Measurements from ENCODE around the gene CYS1. TPM values are rescaled to one million over a fixed set of nuclear protein-coding genes. Genes with fewer than 3 reads are reported as not detected.
A peak's percentile ranks its signal among the peaks of the same experiment; 100 is the strongest.

The CYS1 gene
- polyA plus RNA-seq, 4 donors = 6.1 to 100 (median 90.1) TPM

- no peak for DNase-seq (ENCODE audit: low read depth in 4 of 4, low spot score in 3 of 4)
Measured at GRCh38 chr2:10052216-10052615, 28.0 kb downstream of the CYS1 start.

- peak in 1 of 4 donors; percentile 39 for DNase-seq (ENCODE audit: low read depth in 4 of 4, low spot score in 3 of 4)
Measured at GRCh38 chr2:10048501-10049171, 31.6 kb downstream of the CYS1 start.

DNA sequence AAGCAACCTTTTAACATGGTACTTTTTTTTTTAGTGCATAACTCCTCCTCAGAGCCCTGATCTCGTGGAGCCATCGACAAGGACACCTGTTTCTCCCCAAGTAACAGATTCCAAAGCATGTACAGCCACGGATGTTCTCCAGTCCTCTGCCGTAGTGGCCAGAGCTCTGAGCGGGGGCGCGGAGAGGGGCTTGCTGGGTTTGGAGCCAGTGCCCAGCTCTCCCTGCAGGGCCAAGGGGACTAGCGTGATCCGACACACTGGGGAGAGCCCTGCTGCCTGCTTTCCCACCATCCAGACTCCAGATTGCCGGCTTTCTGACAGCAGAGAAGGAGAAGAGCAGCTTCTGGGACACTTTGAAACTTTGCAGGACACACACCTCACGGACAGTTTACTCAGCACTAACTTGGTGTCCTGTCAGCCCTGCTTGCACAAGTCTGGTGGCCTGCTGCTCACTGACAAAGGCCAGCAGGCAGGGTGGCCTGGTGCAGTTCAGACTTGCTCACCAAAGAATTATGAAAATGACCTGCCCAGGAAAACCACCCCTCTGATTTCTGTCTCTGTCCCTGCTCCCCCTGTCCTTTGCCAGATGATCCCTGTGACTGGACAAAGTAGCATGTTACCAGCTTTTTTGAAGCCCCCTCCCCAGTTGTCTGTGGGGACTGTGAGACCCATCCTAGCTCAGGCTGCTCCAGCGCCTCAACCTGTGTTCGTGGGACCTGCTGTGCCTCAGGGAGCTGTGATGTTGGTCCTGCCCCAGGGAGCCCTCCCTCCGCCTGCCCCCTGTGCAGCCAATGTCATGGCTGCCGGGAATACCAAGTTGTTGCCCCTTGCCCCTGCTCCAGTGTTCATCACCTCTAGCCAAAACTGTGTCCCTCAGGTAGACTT is 32.4 kb downstream of the CYS1 start:
- DNase-seq (ENCODE audit: low read depth in 4 of 4, low spot score in 3 of 4) = no peak

GRCh38 chr2:10046931-10047330 is 33.3 kb downstream of the CYS1 start:
- no peak for DNase-seq (ENCODE audit: low read depth in 4 of 4, low spot score in 3 of 4)

- DNase-seq (ENCODE audit: low read depth in 4 of 4, low spot score in 3 of 4) = no peak
Measured at GRCh38 chr2:10045561-10046355, 34.5 kb downstream of the CYS1 start.

- DNase-seq (ENCODE audit: low read depth in 4 of 4, low spot score in 3 of 4) = peak in 3 of 4 donors; percentile 79 to 87 (median 82)
Measured at GRCh38 chr2:10043906-10044601, 36.2 kb downstream of the CYS1 start.

GRCh38 chr2:10043256-10043905 is 36.8 kb downstream of the CYS1 start, which contains the start of gene KLF11:
Gene KLF11, plus strand, starts transcription at chr2:10043550. Its CDS starts 167 bp downstream, at chr2:10043717.
- peak in 3 of 4 donors; percentile 85 to 89 (median 87) for DNase-seq (ENCODE audit: low read depth in 4 of 4, low spot score in 3 of 4)

DNA sequence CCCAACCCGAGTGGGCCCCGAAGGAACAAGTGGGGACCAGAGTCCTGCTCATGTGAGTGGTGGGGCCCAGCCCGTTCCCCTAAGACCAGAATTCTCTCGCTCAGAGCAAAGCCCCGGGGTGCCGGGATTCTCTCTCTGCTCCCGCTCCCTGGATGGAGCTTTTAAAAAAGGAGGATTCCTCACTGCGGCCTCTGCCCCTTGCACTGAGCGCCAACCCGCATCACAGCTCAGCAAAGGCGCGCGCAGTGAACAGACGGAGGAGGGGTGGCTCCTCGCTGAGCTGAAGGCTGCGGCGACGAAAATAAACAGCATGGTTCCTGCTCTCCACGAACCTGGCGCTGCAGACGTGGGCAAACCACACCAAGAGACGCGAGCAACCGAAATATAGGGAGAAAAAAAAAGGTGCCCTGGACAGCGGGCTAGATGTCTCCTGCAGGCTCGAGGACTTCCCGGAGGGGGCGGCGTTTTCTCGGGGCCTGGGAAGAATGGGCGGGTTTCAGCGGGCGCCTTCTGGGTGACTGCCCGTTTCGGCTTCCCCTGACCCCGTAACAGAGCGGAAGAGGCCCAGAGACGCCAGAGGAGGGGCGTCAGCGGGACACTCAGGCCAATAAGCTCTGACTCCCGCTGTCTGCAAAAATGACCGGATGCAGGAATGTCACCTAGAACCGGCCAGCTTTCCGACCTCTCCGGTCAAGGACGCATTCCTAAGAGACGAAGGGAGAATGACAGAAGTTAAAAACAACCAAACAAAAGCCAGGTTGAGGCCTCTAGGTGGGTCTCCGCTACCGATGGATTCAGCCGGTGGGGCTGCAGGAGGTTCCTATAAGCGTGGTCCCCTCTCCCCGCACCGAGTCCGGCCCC is 37.7 kb downstream of the CYS1 start:
- DNase-seq (ENCODE audit: low read depth in 4 of 4, low spot score in 3 of 4) = peak in 2 of 4 donors; percentile 62 to 73

- no peak for DNase-seq (ENCODE audit: low read depth in 4 of 4, low spot score in 3 of 4)
Measured at GRCh38 chr2:10041711-10042110, 38.5 kb downstream of the CYS1 start.

DNA sequence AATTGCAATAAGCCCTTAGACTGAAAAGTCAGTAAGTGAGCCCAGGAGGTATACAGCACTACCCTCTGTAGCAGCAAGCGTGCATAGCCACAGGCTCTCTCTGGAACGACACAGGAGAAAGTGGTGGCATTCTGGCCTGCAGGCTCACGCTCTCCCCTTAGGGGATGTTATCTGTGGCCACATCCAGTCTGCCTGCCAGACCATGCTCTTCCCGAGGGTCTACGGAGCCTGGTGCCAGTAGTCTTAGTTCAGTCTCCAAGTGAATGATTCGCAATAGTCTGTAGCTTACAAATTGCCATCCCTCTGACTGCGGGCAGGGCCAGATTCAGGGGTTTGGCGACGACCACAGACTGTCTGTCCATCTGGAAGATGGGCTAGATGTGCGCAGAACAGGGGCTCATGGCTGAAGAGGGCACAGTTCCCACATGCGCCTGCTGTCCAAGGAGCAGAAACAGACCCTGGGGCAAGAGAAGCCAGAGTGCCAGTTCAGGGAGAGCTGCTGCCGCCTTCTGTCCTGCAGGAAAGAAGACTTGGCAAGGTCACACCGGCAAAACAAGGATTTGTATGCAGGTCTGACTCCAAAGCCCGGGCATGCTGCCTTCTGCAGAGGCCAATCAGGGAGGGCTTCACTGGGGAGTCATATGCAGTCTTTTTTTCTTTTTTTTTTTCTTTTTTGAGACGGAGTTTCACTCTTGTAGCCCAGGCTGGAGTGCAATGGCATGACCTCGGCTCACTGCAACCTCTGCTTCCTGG is 40.4 kb downstream of the CYS1 start:
- DNase-seq (ENCODE audit: low read depth in 4 of 4, low spot score in 3 of 4) = no peak

DNA sequence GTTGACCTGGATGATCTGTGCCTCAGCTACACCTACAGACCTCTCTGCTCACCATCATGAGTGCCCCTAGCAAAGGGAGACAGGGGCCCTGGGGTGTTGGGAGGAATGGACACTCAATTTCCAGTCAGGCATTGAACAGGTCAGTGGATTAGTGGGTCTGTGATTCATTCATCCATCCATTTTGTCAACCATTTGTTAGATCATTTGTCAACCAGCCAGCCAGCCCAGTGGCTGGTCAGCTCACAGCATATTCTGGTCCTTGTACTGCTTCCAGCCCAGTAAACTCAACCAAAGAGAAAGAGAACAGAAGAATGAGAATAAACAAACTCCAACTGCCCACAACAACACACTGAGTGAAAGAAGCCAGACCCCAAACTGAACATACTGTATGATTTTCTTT is 41.5 kb downstream of the CYS1 start:
- no peak for DNase-seq (ENCODE audit: low read depth in 4 of 4, low spot score in 3 of 4)

- DNase-seq (ENCODE audit: low read depth in 4 of 4, low spot score in 3 of 4) = no peak
Measured at GRCh38 chr2:10038123-10038522, 42.1 kb downstream of the CYS1 start.

DNA sequence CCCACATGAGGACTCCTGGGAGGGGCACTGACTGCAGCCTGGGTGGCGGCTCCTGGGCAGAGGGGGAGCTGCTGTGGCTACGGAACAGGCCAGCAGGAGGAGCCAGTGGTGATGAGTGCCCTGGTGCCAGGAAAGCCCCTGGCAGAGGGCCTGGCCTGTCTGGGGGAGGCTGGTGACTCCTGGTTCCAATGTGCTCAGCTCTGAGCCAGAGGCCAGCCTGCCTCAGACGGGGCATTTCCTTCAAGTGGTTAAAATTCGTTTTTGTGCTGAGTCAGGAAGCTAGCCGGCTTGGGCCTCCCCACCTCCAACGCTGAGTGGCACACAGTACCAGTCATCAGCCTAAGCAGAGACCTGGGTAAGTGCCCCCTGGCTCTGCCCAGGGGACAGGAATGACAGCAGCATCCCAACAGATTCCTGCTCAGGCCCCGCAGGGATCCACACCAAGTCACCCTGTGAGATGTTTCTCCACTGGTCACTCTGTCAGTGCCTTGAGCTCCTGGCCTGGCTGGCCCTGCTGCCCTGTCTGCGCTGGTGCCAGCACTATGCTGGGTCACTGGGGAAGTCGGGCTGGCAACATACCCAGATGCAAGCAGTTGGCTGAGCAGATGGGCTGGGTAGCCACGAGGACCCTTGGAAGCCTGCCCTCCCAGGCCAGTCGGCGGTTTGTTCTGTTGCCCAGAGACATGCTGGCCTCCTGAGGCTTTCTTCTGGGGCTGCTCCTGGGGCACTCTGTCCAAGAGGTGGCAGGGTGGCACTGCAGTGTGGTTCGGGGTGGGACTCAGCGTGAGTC is 43.9 kb downstream of the CYS1 start:
- no peak for DNase-seq (ENCODE audit: low read depth in 4 of 4, low spot score in 3 of 4)

- no peak for DNase-seq (ENCODE audit: low read depth in 4 of 4, low spot score in 3 of 4)
Measured at GRCh38 chr2:10035633-10036032, 44.6 kb downstream of the CYS1 start.

DNA sequence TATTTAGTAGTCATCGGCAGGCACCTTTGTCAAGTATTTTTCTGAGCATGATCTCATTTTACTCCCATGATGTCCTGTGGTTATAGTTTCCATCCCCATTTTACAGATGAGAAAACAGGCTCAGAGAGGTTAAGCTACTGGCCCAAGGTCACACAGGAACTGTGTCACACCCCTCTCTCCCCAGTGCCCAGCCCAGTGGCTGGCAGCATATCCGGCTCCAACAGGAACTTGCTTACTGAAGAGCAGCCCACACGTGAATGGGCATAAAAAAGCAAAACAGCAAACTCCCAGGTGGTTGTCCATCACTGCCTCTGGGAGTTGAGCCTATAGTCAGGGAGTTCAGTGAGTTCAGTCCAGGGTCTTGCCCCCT is 45.2 kb downstream of the CYS1 start:
- DNase-seq (ENCODE audit: low read depth in 4 of 4, low spot score in 3 of 4) = no peak

DNA sequence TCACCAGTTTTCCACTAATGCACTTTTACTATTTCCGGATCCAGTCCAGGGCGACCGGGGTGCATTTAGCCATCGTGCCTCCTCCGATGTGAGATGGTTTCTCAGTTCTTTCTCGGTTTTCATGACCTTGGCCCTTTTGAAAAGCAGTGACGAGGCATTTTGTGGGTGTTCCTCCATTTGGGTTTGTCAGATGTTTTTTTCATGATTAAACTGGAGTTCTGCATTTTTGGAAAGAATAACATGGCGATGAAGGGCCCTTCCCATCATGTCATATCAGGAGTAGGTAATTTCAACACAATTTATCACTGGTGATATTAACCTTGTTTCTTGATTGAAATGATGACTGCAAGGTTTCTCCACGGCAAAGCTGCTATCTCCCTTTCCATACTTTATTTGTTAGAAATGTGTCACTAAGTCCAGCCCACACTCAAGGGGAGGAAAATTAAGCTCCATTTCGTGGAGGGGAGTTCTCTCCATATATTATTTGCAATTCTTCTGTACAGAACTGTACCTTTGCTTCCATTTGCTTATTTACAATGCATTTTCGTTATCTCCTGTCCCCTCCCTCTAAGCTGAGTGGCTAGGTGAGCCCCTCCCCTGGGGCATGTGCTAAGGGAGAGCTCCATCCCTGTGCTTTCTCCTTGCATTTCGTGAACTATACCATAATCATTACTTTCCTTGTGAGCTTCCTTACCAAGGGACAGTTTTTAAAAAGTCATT is 45.7 kb downstream of the CYS1 start:
- DNase-seq (ENCODE audit: low read depth in 4 of 4, low spot score in 3 of 4) = no peak

Data from left renal pelvis (tissue), 4 donors.